K562 (cell line): ENCODE measurements around the gene KRT26. TPM values are rescaled to one million over a fixed set of nuclear protein-coding genes. Genes with fewer than 3 reads are reported as not detected.

ENCODE experiments used
- REST ChIP-seq, 2 experiments: fragments of 450-650 bp; formaldehyde crosslinking in 1 of 2; IDR thresholded peaks; 2 replicates each; pipeline versions ENCODE4 v1.4.0 to v1.6.1; 2014 to 2020; ENCODE audit warnings: mild to moderate bottlenecking in 2 of 2, borderline replicate concordance in 1 of 2, low read depth in 1 of 2
- polyA plus RNA-seq, 8 experiments: library from polyadenylated mRNA; depleted of rRNA in 4 of 8; stranded (reverse) in 5 of 8; unstranded in 3 of 8; fragments of >200 nt; fragmentation: Nextera tagmentation in 2 of 8; fragmentation: Illumina TruSeq in 1 of 8; extraction: Ambion mirVana in 2 of 8; extraction: Trizol in 1 of 8; gene quantifications; 2 replicates each; pipeline versions ENCODE4 v1.2.1 to v1.2.3, GENCODE V29; 2011 to 2014; ENCODE audit warnings: inconsistent platforms in 1 of 8, missing spikeins in 1 of 8
- total RNA-seq, 7 experiments: library from RNA; depleted of rRNA in 6 of 7; stranded (reverse); fragments of >200 nt in 6 of 7; fragmentation: Illumina TruSeq in 2 of 7; extraction: Trizol in 2 of 7; gene quantifications; 2 replicates each; pipeline versions ENCODE4 v1.2.1 to v1.2.3, GENCODE V29; 2011 to 2021; ENCODE audit warnings: low replicate concordance in 1 of 7

KRT26 gene
- total and polyA plus RNA-seq, 9 of the 15 experiments (the other 6 are each of a cell fraction or from before 2014, with no cell fraction given): not detected

GRCh38 chr17:40818343-40818732 is 46.3 kb upstream of the KRT26 start (continued):
- TF ChIP-seq REST (IDR thresholded peaks at IDR 0.05; ENCODE audit: borderline replicate concordance) (0 out of 2 replicates have a peak, but pooled peaks have one; percentile 3), REST (CRISPR knock-in tag; IDR thresholded peaks at IDR 0.05; ENCODE audit: low read depth) (no peak)
